Ascending aorta (tissue), 2 donors: ENCODE measurements around the gene RYR3. TPM values are rescaled to one million over a fixed set of nuclear protein-coding genes. Genes with fewer than 3 reads are reported as not detected.
A peak's percentile ranks its signal among the peaks of the same experiment; 100 is the strongest.

Experiments
- DNase-seq, 2 donors: peaks; one replicate each; pipeline ENCODE4 v3.0.0-alpha.2; 2019; ENCODE audit warnings: low spot score in 2 of 2
- H3K27ac ChIP-seq, 2 donors: fragments of 200-600 bp; sonication (generic); one replicate each; pipeline ENCODE4 v1.5.1; 2016 to 2017; ENCODE audit warnings: mild to moderate bottlenecking in 1 of 2
- H3K27me3 ChIP-seq: fragments of 200-600 bp; sonication (generic); one replicate; pipeline ENCODE4 v1.5.1; 2017
- H3K36me3 ChIP-seq, 2 donors: fragments of 200-600 bp; sonication (generic); one replicate each; pipeline ENCODE4 v1.5.1; 2016
- H3K4me1 ChIP-seq, 2 donors: fragments of 200-600 bp; sonication (generic); one replicate each; pipeline ENCODE4 v1.5.1; 2016 to 2017; ENCODE audit warnings: mild to moderate bottlenecking in 1 of 2
- H3K4me3 ChIP-seq, 2 donors: fragments of 200-600 bp; sonication (generic); one replicate each; pipeline ENCODE4 v1.5.1; 2016 to 2017; ENCODE audit warnings: mild to moderate bottlenecking in 1 of 2
- H3K9me3 ChIP-seq, 2 donors: fragments of 200-600 bp; sonication (generic); one replicate each; pipeline ENCODE4 v1.5.1; 2016
- CTCF ChIP-seq, 3 experiments: fragments of 200-600 bp in 2 of 3; fragments of 450-650 bp in 1 of 3; sonication (generic) in 2 of 3; IDR thresholded peaks; one replicate each; pipeline ENCODE4 v1.5.1; 2016 to 2019; ENCODE audit warnings: antibody characterized with exemption in 3 of 3, mild to moderate bottlenecking in 1 of 3, moderate library complexity in 1 of 3
- intact Hi-C: fragments of 100-400 bp; cut with DNase I; formaldehyde crosslinking; loops from one replicate; pipeline ENCODE4 v1.15.1; 2023
- total RNA-seq: library from RNA; depleted of rRNA; stranded (reverse); fragments of >200 nt; gene quantifications from one replicate; pipeline ENCODE4 v1.1.0, GENCODE V29; 2016

The RYR3 gene
- total RNA-seq, 1 donor from 2014 or later, result 3.1 TPM

- peak overlapping the region; percentile 61 to 78 for H3K4me3 ChIP-seq
- TF ChIP-seq CTCF (IDR thresholded peaks at IDR 0.05), result peak in 1 of 3 experiments; percentile 33
- H3K27ac ChIP-seq, result peak overlapping the region; percentile 53 to 71
Observed at GRCh38 chr15:33311312-33311971, 675 bp downstream of the RYR3 start.

GRCh38 chr15:33313491-33313890, 2.7 kb downstream of the RYR3 start:
- Histone ChIP-seq H3K4me1 (no peaks in the 10 kb centered on the region), H3K27ac (no peak overlapping the region), H3K27me3 (no peaks in the 10 kb centered on the region), H3K9me3 (no peaks in the 10 kb centered on the region), H3K36me3 (no peaks in the 10 kb centered on the region), H3K4me3 (no peak overlapping the region)
- TF ChIP-seq CTCF (IDR thresholded peaks at IDR 0.05), result no peak
- intact Hi-C loops, result no loop called here
- DNase-seq, result no peak

More at GRCh38 chr15:33311312-33311971, 675 bp downstream of the RYR3 start:
- Histone ChIP-seq H3K4me1 (no peaks in the 10 kb centered on the region), H3K27me3 (no peaks in the 10 kb centered on the region), H3K36me3 (no peaks in the 10 kb centered on the region), H3K9me3 (no peaks in the 10 kb centered on the region)
- intact Hi-C loops, result no loop called here
- peak in 1 of 2 donors; percentile 62 for DNase-seq

- intact Hi-C loops, result no loop called here
- no peak for TF ChIP-seq CTCF (IDR thresholded peaks at IDR 0.05)
- Histone ChIP-seq H3K36me3 (no peaks in the 10 kb centered on the region), H3K4me1 (no peaks in the 10 kb centered on the region), H3K4me3 (no peak overlapping the region), H3K9me3 (no peaks in the 10 kb centered on the region), H3K27ac (no peak overlapping the region), H3K27me3 (no peaks in the 10 kb centered on the region)
- no peak for DNase-seq
Observed at GRCh38 chr15:33314069-33314468, 3.3 kb downstream of the RYR3 start.

- no peak for TF ChIP-seq CTCF (IDR thresholded peaks at IDR 0.05)
Observed at GRCh38 chr15:33315044-33315443, 4.3 kb downstream of the RYR3 start.

GRCh38 chr15:33317896-33318295, 7.1 kb downstream of the RYR3 start:
- TF ChIP-seq CTCF (IDR thresholded peaks at IDR 0.05), result no peak
- Histone ChIP-seq H3K36me3 (no peaks in the 10 kb centered on the region), H3K27me3 (no peaks in the 10 kb centered on the region), H3K27ac (no peak overlapping the region), H3K4me3 (no peak overlapping the region), H3K9me3 (no peaks in the 10 kb centered on the region), H3K4me1 (no peaks in the 10 kb centered on the region)
- DNase-seq, result no peak
- intact Hi-C loops, result no loop called here

More at GRCh38 chr15:33315044-33315443, 4.3 kb downstream of the RYR3 start:
- intact Hi-C loops, result no loop called here
- no peaks in the 10 kb centered on the region for H3K4me1 ChIP-seq
- H3K9me3 ChIP-seq, result no peaks in the 10 kb centered on the region
- no peaks in the 10 kb centered on the region for H3K36me3 ChIP-seq
- H3K27me3 ChIP-seq, result no peaks in the 10 kb centered on the region
- no peak overlapping the region for H3K4me3 ChIP-seq
- no peak for DNase-seq
- H3K27ac ChIP-seq, result no peak overlapping the region
